Activated CD4-positive, alpha-beta memory T cell treated with anti-CD3 and anti-CD28 coated beads, Interleukin-2, amount 10 ng/mL, durations not matched to agents 7 days and 5 days (primary cell): ENCODE results near the gene CEACAM18. TPM values are rescaled to one million over a fixed set of nuclear protein-coding genes. Genes with fewer than 3 reads are reported as not detected.
"Not testable (repeated sequence)": the region's sequence is repeated elsewhere in the genome, so short reads cannot be mapped to it uniquely, and the experiment has no call there.

ENCODE experiments used
- CTCF ChIA-PET: fragments of 350-600 bp; sonication (Branson Sonifier 250); formaldehyde crosslinking; loops from one replicate; lab custom pipeline; 2021; ENCODE audit warnings: antibody characterized with exemption, inconsistent platforms; lab: Charles Lee
- POLR2A ChIA-PET: fragments of 350-600 bp; sonication (Branson Sonifier 250); formaldehyde crosslinking; loops from one replicate; lab custom pipeline; 2021; ENCODE audit warnings: antibody characterized with exemption; lab: Charles Lee
- DNase-seq: peaks from one replicate; pipeline ENCODE4 v3.0.0-alpha.2; 2020
- H3K27ac Mint-ChIP-seq: one replicate; pipeline ENCODE4 v1.8.0; 2021; ENCODE audit warnings: mild to moderate bottlenecking, mixed read lengths
- H3K27me3 Mint-ChIP-seq: one replicate; pipeline ENCODE4 v1.8.0; 2021; ENCODE audit warnings: mixed read lengths
- H3K36me3 Mint-ChIP-seq: one replicate; pipeline ENCODE4 v1.8.0; 2021; ENCODE audit warnings: low read depth, mixed read lengths
- H3K4me1 Mint-ChIP-seq: one replicate; pipeline ENCODE4 v1.8.0; 2021; ENCODE audit warnings: mixed read lengths
- H3K4me3 Mint-ChIP-seq: one replicate; pipeline ENCODE4 v1.8.0; 2021; ENCODE audit warnings: mild to moderate bottlenecking, mixed read lengths
- H3K9me3 Mint-ChIP-seq: one replicate; pipeline ENCODE4 v1.8.0; 2021; ENCODE audit warnings: mixed read lengths
- total RNA-seq, 2 experiments: library from RNA; stranded (reverse); gene quantifications; one replicate each; pipeline ENCODE4 v1.2.3, GENCODE V29; 2021

CEACAM18 gene
- total RNA-seq, 2 experiments from 2014 or later = not detected

- peaks cover 20% of the 10 kb centered on the region for H3K27me3 Mint-ChIP-seq
- H3K36me3 Mint-ChIP-seq = peaks cover 25% of the 10 kb centered on the region
- H3K27ac Mint-ChIP-seq = peak overlapping the region; percentile 74
- CTCF ChIA-PET = interaction anchor here (0.7 to 1.4 kb wide), 4 partner anchors 27 to 209 kb away, joined by 3 read pairs; no protein-coding TSS in a partner anchor
- DNase-seq = peak; percentile 49
- H3K9me3 Mint-ChIP-seq = peaks cover 21% of the 10 kb centered on the region
- POLR2A ChIA-PET = interaction anchor here (0.6 to 1.0 kb wide), 2 partner anchors 21 to 88 kb away, joined by 4 read pairs; no protein-coding TSS in a partner anchor
- peaks cover 24% of the 10 kb centered on the region for H3K4me1 Mint-ChIP-seq
- peak overlapping the region; percentile 21 for H3K4me3 Mint-ChIP-seq
Measured at GRCh38 chr19:51448411-51449016, 29.8 kb upstream of the CEACAM18 start.

- CTCF ChIA-PET = no interaction called here
- no peak for DNase-seq
Measured at GRCh38 chr19:51450730-51451307, 27.5 kb upstream of the CEACAM18 start.

GRCh38 chr19:51456541-51457290 lies 21.6 kb upstream of the CEACAM18 start:
- DNase-seq = no peak
- POLR2A ChIA-PET = no interaction called here

More at GRCh38 chr19:51450730-51451307, 27.5 kb upstream of the CEACAM18 start:
- Mint-ChIP-seq H3K4me1 (peaks cover 24% of the 10 kb centered on the region), H3K27me3 (peaks cover 4% of the 10 kb centered on the region), H3K9me3 (peaks cover 21% of the 10 kb centered on the region), H3K4me3 (no peak overlapping the region), H3K36me3 (peaks cover 18% of the 10 kb centered on the region), H3K27ac (no peak overlapping the region)
- POLR2A ChIA-PET = interaction anchor here (1.0 kb wide), 1 partner anchor 10 kb away, joined by 3 read pairs; no protein-coding TSS in a partner anchor

GRCh38 chr19:51457351-51458013 lies 20.9 kb upstream of the CEACAM18 start:
- peaks cover 2% of the 10 kb centered on the region for H3K9me3 Mint-ChIP-seq
- ChIA-PET CTCF (no interaction called here), POLR2A (no interaction called here)
- DNase-seq = no peak
- H3K27ac Mint-ChIP-seq = no peak overlapping the region
- no peaks in the 10 kb centered on the region for H3K4me1 Mint-ChIP-seq
- peaks cover 2% of the 10 kb centered on the region for H3K27me3 Mint-ChIP-seq
- H3K36me3 Mint-ChIP-seq = no peaks in the 10 kb centered on the region
- no peak overlapping the region for H3K4me3 Mint-ChIP-seq

More at GRCh38 chr19:51456541-51457290, 21.6 kb upstream of the CEACAM18 start:
- Mint-ChIP-seq H3K4me1 (no peaks in the 10 kb centered on the region), H3K4me3 (no peak overlapping the region), H3K36me3 (no peaks in the 10 kb centered on the region), H3K27ac (no peak overlapping the region), H3K27me3 (peaks cover 2% of the 10 kb centered on the region), H3K9me3 (peaks cover 8% of the 10 kb centered on the region)
- CTCF ChIA-PET = no interaction called here

- Mint-ChIP-seq H3K9me3 (no peaks in the 10 kb centered on the region), H3K36me3 (no peaks in the 10 kb centered on the region), H3K4me1 (peaks cover 4% of the 10 kb centered on the region), H3K4me3 (no peak within 1 kb of the TSS), H3K27me3 (peaks cover 7% of the 10 kb centered on the region), H3K27ac (no peak within 1 kb of the TSS)
- ChIA-PET POLR2A (no interaction called here), CTCF (no interaction called here)
- DNase-seq = no peak
Measured at GRCh38 chr19:51458051-51458645, 20.2 kb upstream of the CEACAM18 start, which contains the start of gene SIGLEC8. Gene SIGLEC8 (minus strand): TSS chr19:51458454. CDS start chr19:51458387, 67 bp downstream.

GRCh38 chr19:51458899-51459505 lies 19.3 kb upstream of the CEACAM18 start:
- H3K4me3 Mint-ChIP-seq = no peak overlapping the region
- ChIA-PET POLR2A (no interaction called here), CTCF (no interaction called here)
- no peak for DNase-seq
- H3K27me3 Mint-ChIP-seq = peaks cover 11% of the 10 kb centered on the region
- no peak overlapping the region for H3K27ac Mint-ChIP-seq
- no peaks in the 10 kb centered on the region for H3K36me3 Mint-ChIP-seq
- H3K9me3 Mint-ChIP-seq = no peaks in the 10 kb centered on the region
- H3K4me1 Mint-ChIP-seq = peaks cover 9% of the 10 kb centered on the region

DNA sequence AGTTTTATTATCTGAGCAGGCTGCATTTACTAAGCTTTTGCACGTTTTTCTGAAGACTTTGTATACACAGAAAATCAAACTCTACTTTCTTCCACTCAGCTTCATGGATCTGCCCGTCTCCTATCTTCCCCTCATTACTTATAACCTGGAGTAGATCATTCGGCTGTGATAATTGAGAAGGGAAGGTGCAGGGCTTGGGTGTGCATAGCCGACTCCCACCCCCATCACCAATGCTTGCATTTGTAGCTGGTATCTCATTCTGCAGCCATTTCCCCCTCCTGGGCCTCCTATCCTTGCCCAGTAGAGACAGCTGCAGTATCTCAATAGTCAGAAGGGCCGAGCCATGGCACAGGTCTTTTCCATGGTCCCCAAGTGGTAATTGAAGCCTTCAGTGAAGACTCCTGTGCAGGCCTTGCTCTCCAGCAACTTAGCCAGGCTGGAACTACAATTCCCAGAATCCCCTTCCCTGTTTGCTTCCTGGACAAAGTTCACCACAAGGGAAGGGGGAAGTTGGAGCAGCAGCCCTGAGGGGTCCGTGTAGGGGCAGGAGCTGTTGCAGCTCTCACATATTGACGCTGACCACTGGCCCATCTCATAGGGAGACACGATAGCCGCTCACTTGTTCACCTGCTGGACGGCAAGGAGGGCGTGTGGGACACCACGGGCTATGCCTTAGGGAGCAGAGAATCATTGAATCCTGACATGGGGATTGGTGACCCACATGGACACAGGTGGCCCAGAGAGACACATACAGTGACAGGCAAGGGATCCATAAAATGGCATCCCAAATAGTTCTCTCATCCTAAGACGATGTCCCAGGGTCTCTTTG lies 18.0 kb upstream of the CEACAM18 start:
- H3K4me3 Mint-ChIP-seq = no peak overlapping the region
- ChIA-PET POLR2A (no interaction called here), CTCF (interaction anchor here (0.6 to 0.9 kb wide), 2 partner anchors 12 to 51 kb away, joined by 3 to 5 read pairs; no protein-coding TSS in a partner anchor)
- no peaks in the 10 kb centered on the region for H3K36me3 Mint-ChIP-seq
- no peak overlapping the region for H3K27ac Mint-ChIP-seq
- H3K27me3 Mint-ChIP-seq = peaks cover 21% of the 10 kb centered on the region
- H3K9me3 Mint-ChIP-seq = no peaks in the 10 kb centered on the region
- peaks cover 15% of the 10 kb centered on the region for H3K4me1 Mint-ChIP-seq
- peak; percentile 12 for DNase-seq

DNA sequence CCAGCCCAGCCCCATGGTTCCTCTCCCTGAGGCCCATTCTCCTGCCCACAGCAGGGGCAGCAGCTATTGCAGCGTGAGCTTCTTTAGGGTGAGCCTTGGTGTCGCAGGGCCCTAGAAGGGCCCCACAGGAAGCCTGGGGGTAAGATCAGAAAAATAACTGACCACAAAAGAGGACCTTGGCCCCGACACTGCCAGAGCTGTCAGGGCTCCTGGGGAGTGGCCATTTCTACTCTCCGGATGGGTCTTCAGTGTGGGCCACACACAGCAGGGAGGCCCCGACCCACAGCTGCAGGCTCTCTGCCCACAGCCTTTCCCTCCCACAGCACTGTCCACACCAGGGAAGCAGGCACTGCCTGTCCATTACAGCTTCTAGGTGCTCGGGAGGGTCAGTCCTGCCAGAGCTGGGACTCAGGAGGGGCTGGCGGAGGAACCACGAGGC lies 16.6 kb upstream of the CEACAM18 start:
- no peaks in the 10 kb centered on the region for H3K36me3 Mint-ChIP-seq
- no peak overlapping the region for H3K27ac Mint-ChIP-seq
- no peaks in the 10 kb centered on the region for H3K9me3 Mint-ChIP-seq
- ChIA-PET CTCF (interaction anchor here (1.1 kb wide), 1 partner anchor 20 kb away, joined by 3 read pairs; no protein-coding TSS in a partner anchor), POLR2A (no interaction called here)
- peak; percentile 10 for DNase-seq
- peaks cover 17% of the 10 kb centered on the region for H3K4me1 Mint-ChIP-seq
- H3K27me3 Mint-ChIP-seq = peaks cover 27% of the 10 kb centered on the region
- no peak overlapping the region for H3K4me3 Mint-ChIP-seq

- POLR2A ChIA-PET = no interaction called here
- Mint-ChIP-seq H3K9me3 (no peaks in the 10 kb centered on the region), H3K36me3 (no peaks in the 10 kb centered on the region), H3K4me3 (no peak overlapping the region), H3K4me1 (peaks cover 20% of the 10 kb centered on the region), H3K27ac (no peak overlapping the region), H3K27me3 (peaks cover 30% of the 10 kb centered on the region)
- DNase-seq = peak; percentile 6
- CTCF ChIA-PET = interaction anchor here (0.9 to 1.1 kb wide), 2 partner anchors 9 to 20 kb away, joined by 3 read pairs; no protein-coding TSS in a partner anchor
Measured at GRCh38 chr19:51462276-51462675, 16.1 kb upstream of the CEACAM18 start.

DNA sequence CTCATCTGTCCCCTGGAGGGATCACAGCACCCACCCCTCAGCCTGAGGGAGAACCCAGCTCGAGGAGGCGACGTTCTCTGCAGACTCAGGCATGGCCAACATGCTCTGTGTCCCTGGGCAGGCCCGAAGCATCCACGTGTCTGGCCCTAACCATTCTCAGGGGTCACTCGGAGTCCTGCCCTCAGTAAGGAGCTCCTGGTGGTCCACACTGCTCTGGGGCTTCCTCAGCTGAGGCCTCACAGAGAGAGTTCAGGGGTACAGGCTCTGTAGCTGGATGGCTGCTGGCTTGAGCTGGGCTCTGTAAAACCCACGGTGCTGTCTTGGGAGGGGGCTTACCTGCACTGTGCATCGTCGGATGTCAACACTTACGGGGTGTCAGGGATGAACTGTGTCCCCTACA lies 15.7 kb upstream of the CEACAM18 start:
- no peak overlapping the region for H3K4me3 Mint-ChIP-seq
- ChIA-PET POLR2A (no interaction called here), CTCF (interaction anchor here (0.9 to 1.1 kb wide), 2 partner anchors 9 to 21 kb away, joined by 3 read pairs; no protein-coding TSS in a partner anchor)
- H3K9me3 Mint-ChIP-seq = no peaks in the 10 kb centered on the region
- peaks cover 30% of the 10 kb centered on the region for H3K27me3 Mint-ChIP-seq
- DNase-seq = no peak
- no peaks in the 10 kb centered on the region for H3K36me3 Mint-ChIP-seq
- peaks cover 23% of the 10 kb centered on the region for H3K4me1 Mint-ChIP-seq
- no peak overlapping the region for H3K27ac Mint-ChIP-seq

DNA sequence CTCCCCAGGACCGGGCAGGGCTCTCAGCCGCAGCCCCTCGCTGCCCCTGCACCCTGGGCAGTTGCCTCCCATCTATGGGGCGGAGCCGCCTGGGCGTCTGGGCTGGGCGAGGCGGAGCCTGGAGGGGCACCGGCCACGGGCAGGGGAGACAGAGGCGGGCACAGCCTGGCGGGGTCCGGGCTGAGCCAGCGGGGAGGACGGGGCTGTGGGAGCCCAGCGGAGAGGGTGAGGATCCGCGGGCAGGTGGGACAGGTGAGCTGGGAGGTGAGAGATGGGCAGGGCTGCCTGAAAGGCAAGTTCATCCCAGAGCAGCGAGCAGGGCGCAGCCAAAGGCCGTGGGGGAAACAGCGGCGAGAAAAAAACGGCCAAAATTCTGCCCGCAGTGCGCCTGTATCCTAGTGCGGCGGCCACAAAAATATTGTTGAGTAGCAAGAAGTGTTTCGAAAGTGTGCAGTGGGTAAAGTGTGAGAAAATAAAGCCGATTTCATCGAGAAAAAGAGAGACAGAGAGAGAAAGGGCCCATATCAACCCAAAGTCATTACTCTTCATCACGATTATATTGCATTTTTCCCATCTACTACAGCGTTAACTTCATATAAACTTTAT lies 14.3 kb upstream of the CEACAM18 start:
- DNase-seq, CTCF ChIA-PET, H3K9me3 Mint-ChIP-seq, POLR2A ChIA-PET, H3K27ac Mint-ChIP-seq, H3K4me3 Mint-ChIP-seq, H3K36me3 Mint-ChIP-seq: not testable (repeated sequence)
- Mint-ChIP-seq H3K4me1 (peaks cover 36% of the 10 kb centered on the region), H3K27me3 (peaks cover 30% of the 10 kb centered on the region)
